Fibroblast of mammary gland (primary cell): ENCODE results near the gene DPP8.

Experiments
- DNase-seq: peaks from one replicate; pipeline ENCODE4 v3.0.0-alpha.2; 2010; ENCODE audit warnings: low read depth
- H3K4me3 ChIP-seq: 2 replicates; pipeline ENCODE4 v1.5.1; 2011; ENCODE audit warnings: low read depth, mild to moderate bottlenecking, low read length, moderate library complexity; ENCODE audit not compliant: control insufficient read depth
- TF ChIP-seq, protein P1 (sequence below): conservative IDR thresholded peaks from 2 replicates; pipeline ENCODE4 v1.5.1; 2011; ENCODE audit warnings: low read depth, low read length, inconsistent platforms; ENCODE audit not compliant: control insufficient read depth, insufficient read depth

The DPP8 gene

DNA sequence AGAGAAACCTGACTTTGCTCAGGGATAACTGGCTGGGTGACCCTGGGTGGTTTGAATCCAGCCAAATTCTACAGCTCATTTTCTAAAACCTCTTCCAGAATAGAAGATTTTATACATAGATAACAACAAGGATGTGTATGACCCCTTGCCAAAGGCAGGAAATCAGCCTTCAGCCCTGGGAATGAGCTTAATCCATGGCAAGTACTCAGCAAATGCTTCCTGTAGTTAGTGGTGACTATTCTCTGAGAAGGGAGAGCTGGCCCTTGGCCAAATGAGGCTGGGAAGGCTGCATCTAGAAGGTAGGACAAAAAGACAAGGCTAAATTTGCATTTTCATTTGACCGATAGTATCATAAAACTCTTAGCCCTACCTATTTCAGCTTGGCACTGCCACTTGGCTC lies 8.1 kb upstream of the DPP8 start:
- no peak overlapping the region for H3K4me3 ChIP-seq
- DNase-seq: peak; percentile 47
- TF ChIP-seq, protein P1, sequence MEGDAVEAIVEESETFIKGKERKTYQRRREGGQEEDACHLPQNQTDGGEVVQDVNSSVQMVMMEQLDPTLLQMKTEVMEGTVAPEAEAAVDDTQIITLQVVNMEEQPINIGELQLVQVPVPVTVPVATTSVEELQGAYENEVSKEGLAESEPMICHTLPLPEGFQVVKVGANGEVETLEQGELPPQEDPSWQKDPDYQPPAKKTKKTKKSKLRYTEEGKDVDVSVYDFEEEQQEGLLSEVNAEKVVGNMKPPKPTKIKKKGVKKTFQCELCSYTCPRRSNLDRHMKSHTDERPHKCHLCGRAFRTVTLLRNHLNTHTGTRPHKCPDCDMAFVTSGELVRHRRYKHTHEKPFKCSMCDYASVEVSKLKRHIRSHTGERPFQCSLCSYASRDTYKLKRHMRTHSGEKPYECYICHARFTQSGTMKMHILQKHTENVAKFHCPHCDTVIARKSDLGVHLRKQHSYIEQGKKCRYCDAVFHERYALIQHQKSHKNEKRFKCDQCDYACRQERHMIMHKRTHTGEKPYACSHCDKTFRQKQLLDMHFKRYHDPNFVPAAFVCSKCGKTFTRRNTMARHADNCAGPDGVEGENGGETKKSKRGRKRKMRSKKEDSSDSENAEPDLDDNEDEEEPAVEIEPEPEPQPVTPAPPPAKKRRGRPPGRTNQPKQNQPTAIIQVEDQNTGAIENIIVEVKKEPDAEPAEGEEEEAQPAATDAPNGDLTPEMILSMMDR: no peak

DNA sequence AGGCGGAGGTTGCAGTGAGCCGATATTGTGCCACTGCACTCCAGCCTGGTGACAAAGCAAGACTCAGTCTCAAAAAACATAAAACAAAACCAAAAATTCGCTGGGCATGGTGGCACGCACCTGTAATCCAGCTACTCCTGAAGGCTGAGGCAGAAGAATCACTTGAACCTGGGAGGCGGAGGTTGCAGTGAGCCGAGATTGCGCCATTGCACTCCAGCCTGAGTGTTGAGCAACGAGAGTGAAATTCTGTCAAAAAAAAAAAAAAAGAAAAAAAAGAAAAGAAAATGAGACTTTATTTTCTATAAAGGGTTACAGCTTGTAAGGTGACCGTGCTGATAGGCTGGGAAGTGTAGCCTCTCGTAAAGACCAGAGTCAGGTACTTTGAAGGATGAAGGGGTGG lies 6.7 kb upstream of the DPP8 start:
- no peak for DNase-seq

DNA sequence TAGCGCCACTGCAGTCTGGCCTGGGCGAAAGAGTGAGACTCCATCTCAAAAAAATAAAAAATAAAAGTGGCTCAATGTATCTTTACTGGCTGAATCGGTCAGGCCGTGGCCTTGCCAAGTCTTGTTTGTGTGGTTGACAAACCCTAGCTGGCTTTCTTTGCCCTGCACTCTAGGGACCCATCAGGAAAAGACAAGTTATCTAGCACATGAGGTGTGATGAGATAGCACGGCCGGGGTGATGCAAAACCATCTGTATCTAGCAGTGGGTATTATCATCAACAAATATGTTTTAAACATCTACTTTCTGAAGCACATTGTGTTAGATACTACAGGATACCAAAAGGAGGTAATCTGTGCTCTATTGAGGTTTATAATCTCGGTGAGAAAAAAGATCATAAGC lies 3.9 kb upstream of the DPP8 start:
- H3K4me3 ChIP-seq: no peak overlapping the region
- no peak for DNase-seq
- TF ChIP-seq, protein P1: no peak

More for the DNA sequence above, 6.7 kb upstream of the DPP8 start:
- H3K4me3 ChIP-seq: no peak overlapping the region
- TF ChIP-seq, protein P1: no peak

DNA sequence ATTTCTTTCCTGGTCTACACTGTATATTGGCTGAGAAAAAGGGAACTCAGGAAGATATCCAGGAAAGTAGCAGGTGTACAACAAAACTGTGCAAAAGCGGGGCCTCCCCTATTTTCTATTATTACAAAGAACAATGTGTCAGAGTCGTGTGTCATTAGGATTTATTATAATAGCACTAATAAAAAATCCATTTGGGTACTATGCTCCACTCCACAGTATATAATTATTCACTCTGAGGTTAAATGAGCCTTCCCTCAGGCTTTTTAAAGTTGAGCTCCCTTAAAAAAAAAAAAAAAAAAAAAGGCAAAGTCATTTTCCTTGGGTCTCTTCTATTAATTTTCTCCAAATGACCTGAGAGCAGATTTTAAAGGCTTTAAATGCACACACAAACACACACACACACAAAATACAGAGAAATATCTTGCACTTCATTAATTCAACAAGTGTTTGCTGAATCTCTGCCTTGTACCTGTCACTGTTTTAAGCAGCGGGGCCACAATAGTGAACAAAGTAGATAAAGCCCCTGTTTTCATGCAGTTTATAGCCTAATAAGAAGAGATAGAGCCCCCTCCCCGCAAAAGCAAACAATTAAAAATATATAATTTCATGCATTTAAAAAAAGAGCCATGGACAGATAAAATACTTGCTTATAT lies 1.3 kb upstream of the DPP8 start:
- no peak for DNase-seq
- TF ChIP-seq, protein P1: no peak
- no peak overlapping the region for H3K4me3 ChIP-seq

DNA sequence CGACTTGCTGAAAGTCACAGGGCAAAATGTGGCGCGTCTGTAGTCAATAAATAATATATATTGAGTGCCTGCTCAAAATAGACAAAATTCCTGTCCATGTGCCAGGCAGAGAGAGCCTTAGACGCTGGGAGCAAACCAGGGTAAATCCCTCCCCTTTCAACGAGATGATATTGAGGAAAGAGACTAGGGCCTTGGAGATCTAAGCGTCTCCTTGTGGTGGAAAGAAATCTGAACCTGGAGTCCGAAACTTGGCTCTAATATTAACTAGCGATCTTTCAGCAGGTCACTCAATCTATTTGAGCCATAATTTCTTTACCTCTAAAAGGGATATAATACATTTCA lies 348 bp upstream of the DPP8 start:
- H3K4me3 ChIP-seq: peak overlapping the region; percentile 83
- TF ChIP-seq, protein P1: no peak
- peak; percentile 54 for DNase-seq

DNA sequence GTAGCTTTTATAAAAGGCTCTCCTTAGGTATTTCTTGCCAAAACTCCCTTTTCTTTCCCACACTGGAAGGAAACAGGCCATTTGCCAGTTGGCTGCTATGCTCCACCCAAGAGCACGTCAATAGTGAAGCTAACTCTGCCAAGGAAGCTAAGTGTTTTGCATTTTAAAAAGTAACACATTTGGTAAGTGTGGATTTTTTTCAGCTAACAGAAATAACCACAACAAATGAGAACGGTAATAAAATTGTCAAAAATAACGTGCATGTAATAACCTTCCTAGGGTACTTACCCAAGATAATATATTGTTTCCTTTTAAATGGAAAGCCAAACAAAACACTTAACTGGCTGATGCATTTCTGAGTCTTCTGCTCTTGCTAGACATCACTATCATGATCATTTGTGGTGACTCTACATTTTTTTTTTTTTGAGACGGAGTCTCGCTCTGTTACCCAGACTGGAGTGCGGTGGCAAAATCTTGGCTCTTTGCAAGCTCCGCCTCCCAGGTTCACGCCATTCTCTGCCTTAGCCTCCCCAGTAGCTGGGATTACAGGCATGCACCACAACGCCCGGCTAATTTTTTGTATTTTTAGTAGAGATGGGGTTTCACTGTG lies 4.6 kb downstream of the DPP8 start:
- TF ChIP-seq, protein P1: no peak
- H3K4me3 ChIP-seq: peak overlapping the region; percentile 34
- peak; percentile 90 for DNase-seq
